IMR-90 (cell line): ENCODE measurements around the gene RBFOX2. TPM values are rescaled to one million over a fixed set of nuclear protein-coding genes. Genes with fewer than 3 reads are reported as not detected.

Experiments
- ATAC-seq: fragments of 200-7000 bp; cut with Tn5 transposase; 2 replicates; pipeline ENCODE4 v1.9.1; 2020; ENCODE audit warnings: low read depth, mild to moderate bottlenecking, moderate library complexity
- BruUV-seq: library from RNA; stranded (reverse); fragments of 400-500 nt; replicated peaks from 2 replicates; lab custom pipeline; 2021; lab: Mats Ljungman, UMichigan
- CTCF ChIA-PET: fragments of 300-600 bp; formaldehyde crosslinking; extraction: SDS; loops from one replicate; lab custom pipeline; 2021; ENCODE audit warnings: antibody characterized with exemption; lab: Yijun Ruan, JAX
- POLR2A ChIA-PET: fragments of 300-600 bp; sonication (Branson Sonifier 250); formaldehyde crosslinking; loops from one replicate; lab custom pipeline; 2022; ENCODE audit warnings: antibody characterized with exemption; ENCODE audit not compliant: unreplicated experiment; lab: Charles Lee
- DNase-seq: peaks from one replicate; pipeline ENCODE4 v3.0.0; 2013
- H2AFZ ChIP-seq: replicated peaks from 2 replicates; pipeline ENCODE3; 2013; ENCODE audit warnings: low read length, mild to moderate bottlenecking; ENCODE audit not compliant: poor library complexity
- H2AK5ac ChIP-seq: 2 replicates; pipeline ENCODE4 v1.6.1; 2013; ENCODE audit warnings: low read depth, low read length, inconsistent platforms
- H2AK9ac ChIP-seq: replicated peaks from 2 replicates; pipeline ENCODE3; 2013; ENCODE audit warnings: mild to moderate bottlenecking, low read depth, low read length, moderate library complexity; ENCODE audit not compliant: poor library complexity
- H2BK120ac ChIP-seq: 2 replicates; pipeline ENCODE4 v1.6.1; 2013; ENCODE audit warnings: low read depth, low read length, inconsistent platforms
- H2BK15ac ChIP-seq: 3 replicates; pipeline ENCODE4 v1.6.1; 2013; ENCODE audit warnings: low read depth, low read length, inconsistent platforms
- H2BK20ac ChIP-seq: 2 replicates; pipeline ENCODE4 v1.6.1; 2013; ENCODE audit warnings: low read depth, mild to moderate bottlenecking, inconsistent platforms, low read length, moderate library complexity
- H2BK5ac ChIP-seq: 2 replicates; pipeline ENCODE4 v1.6.1; 2013; ENCODE audit warnings: mild to moderate bottlenecking, low read depth, low read length, inconsistent platforms; ENCODE audit not compliant: poor library complexity, severe bottlenecking
- H3K14ac ChIP-seq: replicated peaks from 2 replicates; pipeline ENCODE4 v1.6.1; 2013; ENCODE audit warnings: low read depth, low read length, inconsistent platforms
- H3K18ac ChIP-seq: 2 replicates; pipeline ENCODE4 v1.6.1; 2013; ENCODE audit warnings: low read depth, low read length, control low read depth
- H3K23ac ChIP-seq: 2 replicates; pipeline ENCODE4 v1.6.1; 2013; ENCODE audit warnings: low read depth, low read length, inconsistent platforms
- H3K27ac ChIP-seq: 2 replicates; pipeline ENCODE4 v1.5.1; 2013; ENCODE audit warnings: mild to moderate bottlenecking, control low read depth, low read length; ENCODE audit not compliant: insufficient read depth
- H3K27me3 ChIP-seq: 2 replicates; pipeline ENCODE4 v1.6.1; 2013; ENCODE audit warnings: low read length; ENCODE audit not compliant: control insufficient read depth, insufficient read depth
- H3K36me3 ChIP-seq: 2 replicates; pipeline ENCODE4 v1.6.1; 2013; ENCODE audit warnings: low read length, mixed read lengths; ENCODE audit not compliant: control insufficient read depth, insufficient read depth
- H3K4ac ChIP-seq: 2 replicates; pipeline ENCODE4 v1.6.1; 2013; ENCODE audit warnings: low read depth, low read length, inconsistent platforms
- H3K4me1 ChIP-seq: 2 replicates; pipeline ENCODE4 v1.6.1; 2013; ENCODE audit warnings: low read length, mixed read lengths; ENCODE audit not compliant: control insufficient read depth, insufficient read depth
- H3K4me2 ChIP-seq: 2 replicates; pipeline ENCODE4 v1.6.1; 2013; ENCODE audit warnings: low read depth, mild to moderate bottlenecking, control low read depth, low read length, moderate library complexity
- H3K4me3 ChIP-seq: 2 replicates; pipeline ENCODE4 v1.5.1; 2013; ENCODE audit warnings: low read depth, mild to moderate bottlenecking, control low read depth, low read length, moderate library complexity; ENCODE audit not compliant: insufficient read depth
- H3K56ac ChIP-seq: 2 replicates; pipeline ENCODE4 v1.6.1; 2013; ENCODE audit warnings: low read length, inconsistent platforms; ENCODE audit not compliant: insufficient read depth; ENCODE audit errors: extremely low read depth
- H3K79me1 ChIP-seq, 2 experiments: 2 replicates each; pipeline ENCODE4 v1.6.1; 2013; ENCODE audit warnings: low read length in 2 of 2, inconsistent platforms in 1 of 2, low read depth in 1 of 2
- H3K9ac ChIP-seq: 2 replicates; pipeline ENCODE4 v1.6.1; 2013; ENCODE audit warnings: low read depth, low read length, control low read depth
- H3K9me1 ChIP-seq: 2 replicates; pipeline ENCODE4 v1.6.1; 2013; ENCODE audit warnings: low read length, inconsistent platforms; ENCODE audit not compliant: insufficient read depth
- H3K9me3 ChIP-seq: 2 replicates; pipeline ENCODE4 v1.6.1; 2013; ENCODE audit warnings: low read length; ENCODE audit not compliant: control insufficient read depth, insufficient read depth
- H4K20me1 ChIP-seq: 2 replicates; pipeline ENCODE4 v1.6.1; 2013; ENCODE audit warnings: low read length, inconsistent platforms; ENCODE audit not compliant: insufficient read depth
- H4K5ac ChIP-seq: 2 replicates; pipeline ENCODE4 v1.6.1; 2013; ENCODE audit warnings: mild to moderate bottlenecking, low read depth, low read length, control low read depth
- H4K8ac ChIP-seq, 2 experiments: 2 replicates each; pipeline ENCODE4 v1.6.1; 2013; ENCODE audit warnings: low read depth in 2 of 2, low read length in 2 of 2, control low read depth in 1 of 2, inconsistent platforms in 1 of 2
- H4K91ac ChIP-seq: 2 replicates; pipeline ENCODE4 v1.6.1; 2013; ENCODE audit warnings: low read depth, low read length, inconsistent platforms; ENCODE audit not compliant: insufficient read depth
- CEBPB ChIP-seq: IDR thresholded peaks from 2 replicates; pipeline ENCODE4 v1.6.1; 2012; ENCODE audit warnings: low read depth, low read length, improper control_type of control experiment
- CHD1 ChIP-seq: IDR thresholded peaks from 2 replicates; pipeline ENCODE4 v1.6.1; 2012; ENCODE audit warnings: low read depth, low read length, improper control_type of control experiment
- CTCF ChIP-seq: conservative IDR thresholded peaks from 2 replicates; pipeline ENCODE4 v1.5.1; 2012; ENCODE audit warnings: mild to moderate bottlenecking, low read depth, low read length, improper control_type of control experiment
- ELK1 ChIP-seq: fragments of 150-350 bp; IDR thresholded peaks from 2 replicates; pipeline ENCODE4 v1.6.1; 2016; ENCODE audit warnings: low read depth, mild to moderate bottlenecking, low read length, moderate library complexity, borderline replicate concordance
- FOS ChIP-seq: fragments of 150-350 bp; IDR thresholded peaks from 2 replicates; pipeline ENCODE4 v1.6.1; 2016; ENCODE audit warnings: low read depth, low read length
- MAFK ChIP-seq: IDR thresholded peaks from 2 replicates; pipeline ENCODE4 v1.6.1; 2012; ENCODE audit warnings: low read depth, low read length, improper control_type of control experiment
- MAZ ChIP-seq: IDR thresholded peaks from 2 replicates; pipeline ENCODE4 v1.6.1; 2012; ENCODE audit warnings: low read depth, mild to moderate bottlenecking, low read length, improper control_type of control experiment, moderate library complexity, borderline replicate concordance
- RAD21 ChIP-seq: IDR thresholded peaks from 2 replicates; pipeline ENCODE4 v1.6.1; 2012; ENCODE audit warnings: low read length, improper control_type of control experiment
- RCOR1 ChIP-seq: IDR thresholded peaks from 2 replicates; pipeline ENCODE4 v1.6.1; 2012; ENCODE audit warnings: mild to moderate bottlenecking, low read length, improper control_type of control experiment; ENCODE audit not compliant: insufficient replicate concordance
- RFX5 ChIP-seq: IDR thresholded peaks from 2 replicates; pipeline ENCODE4 v1.8.0; 2012; ENCODE audit warnings: low read depth, mild to moderate bottlenecking, low read length, moderate library complexity
- USF2 ChIP-seq: fragments of 150-350 bp; IDR thresholded peaks from 2 replicates; pipeline ENCODE4 v1.6.1; 2017; ENCODE audit warnings: mild to moderate bottlenecking, antibody characterized with exemption, low read length, low read depth
- WGBS, 2 experiments: methylation state at CpG; one replicate each; pipeline versions ENCODE4 v1.1.5 to v1.1.7; 2013; ENCODE audit warnings: missing lambda C conversion rate in 2 of 2; ENCODE audit not compliant: insufficient read length in 1 of 2; ENCODE audit errors: extremely low coverage in 2 of 2; 5-methylcytosine and 5-hydroxymethylcytosine counted together
- dilution Hi-C: fragments of 300-500 bp; cut with HindIII; formaldehyde crosslinking; loops from one replicate; pipeline ENCODE4 v1.14.3; 2018; ENCODE audit warnings: low sequenced_read_pairs; ENCODE audit not compliant: unreplicated experiment
- in situ Hi-C: fragments of 300-500 bp; cut with MboI; formaldehyde crosslinking; loops from 3 replicates; pipeline ENCODE4 v1.14.3; 2019; ENCODE audit warnings: low sequenced_read_pairs, inconsistent platforms, mixed read lengths
- intact Hi-C: fragments of 100-400 bp; cut with micrococcal nuclease; formaldehyde crosslinking; loops from 2 replicates; pipeline ENCODE4 v1.10.0; 2022
- polyA plus RNA-seq, 3 experiments: library from polyadenylated mRNA; depleted of rRNA; stranded (reverse); fragments of >200 nt; gene quantifications; 2 replicates each; pipeline ENCODE4 v1.2.3, GENCODE V29; 2012; ENCODE audit warnings: low replicate concordance in 1 of 3
- total RNA-seq: library from RNA; depleted of rRNA; stranded (reverse); fragments of >200 nt; gene quantifications from 2 replicates; pipeline ENCODE4 v1.2.3, GENCODE V29; 2012

Gene RBFOX2
- total and polyA plus RNA-seq, 2 of the 4 experiments (the other 2 are of a cell fraction), result 146 to 178 TPM

GRCh38 chr22:35839841-35840301 is 188.8 kb downstream of the RBFOX2 start:
- Histone ChIP-seq H3K9me3 (no peaks in the 10 kb centered on the region), H2BK120ac (peak overlapping the region; percentile 72), H3K18ac (peak overlapping the region; percentile 84), H3K27me3 (no peaks in the 10 kb centered on the region), H2BK5ac (peak overlapping the region; percentile 98), H3K14ac (peak overlapping the region; percentile 96), H4K91ac (peak overlapping the region; percentile 92), H4K8ac (peak overlapping the region; percentile 31 to 87), H2AK9ac (peak overlapping the region; percentile 89), H2BK15ac (peak overlapping the region; percentile 41; the same call in 2 of the 3 replicates), H3K9me1 (peaks cover 7% of the 10 kb centered on the region), H3K4me2 (peak overlapping the region; percentile 95), H3K4ac (peak overlapping the region; percentile 90), H3K4me3 (peak overlapping the region; percentile 77), H3K4me1 (peaks cover 9% of the 10 kb centered on the region), H2AFZ (no peak overlapping the region), H2BK20ac (0 out of 2 replicates have a peak overlapping the region, but pooled peaks have one; percentile 17), H3K36me3 (no peaks in the 10 kb centered on the region; the same call in 1 of the 2 replicates), H3K79me1 (peaks cover 13 to 55% of the 10 kb centered on the region in 2 experiments), H4K5ac (peak overlapping the region; percentile 51), H3K27ac (peak overlapping the region; percentile 86), H3K9ac (peak overlapping the region; percentile 96), H4K20me1 (peaks cover 33% of the 10 kb centered on the region), H2AK5ac (peak overlapping the region; percentile 73; the same call in 1 of the 2 replicates), H3K23ac (peak overlapping the region; percentile 95), H3K56ac (peak overlapping the region; percentile 96)
- CTCF ChIA-PET, result interaction anchor here (0.7 to 1.5 kb wide), 3 partner anchors 72 to 226 kb away, joined by 3 read pairs; no protein-coding TSS in a partner anchor
- WGBS, 2 experiments, result no CpG with 5 or more reads among the region's 5 CpGs
- in situ Hi-C loops (loop anchor here (10.0 kb wide), 2 partner anchors 205 to 405 kb away; no protein-coding TSS in a partner anchor), dilution Hi-C loops (no loop called here), intact Hi-C loops (loop anchor here (1.0 to 5.0 kb wide), 4 partner anchors 75 to 408 kb away; partner anchors contain the start of gene APOL6)
- no TSS peak for BruUV-seq
- POLR2A ChIA-PET, result no interaction called here
- TF ChIP-seq MAFK (no peak), MAZ (no peak), RCOR1 (no peak), CTCF (no peak), RAD21 (no peak), CHD1 (no peak), CEBPB (no peak), RFX5 (no peak), ELK1 (no peak), FOS (no peak), USF2 (no peak)
- ATAC-seq (peak; percentile 36), DNase-seq (peak; percentile 31)
